DND-41 (cell line): ENCODE results near the gene S100A8.

Experiments used
- EZH2 ChIP-seq: IDR thresholded peaks from 3 replicates; pipeline ENCODE4 v1.6.1; 2012; ENCODE audit warnings: borderline replicate concordance, low read depth, mild to moderate bottlenecking, moderate library complexity, low read length, inconsistent platforms; ENCODE audit not compliant: severe bottlenecking
- TF ChIP-seq, protein P1 (sequence below): IDR thresholded peaks from 2 replicates; pipeline ENCODE4 v1.5.1; 2012; ENCODE audit warnings: borderline replicate concordance, low read length, moderate library complexity, mild to moderate bottlenecking; ENCODE audit not compliant: poor library complexity, severe bottlenecking; ENCODE audit errors: extremely low read depth

- TF ChIP-seq, protein P1, sequence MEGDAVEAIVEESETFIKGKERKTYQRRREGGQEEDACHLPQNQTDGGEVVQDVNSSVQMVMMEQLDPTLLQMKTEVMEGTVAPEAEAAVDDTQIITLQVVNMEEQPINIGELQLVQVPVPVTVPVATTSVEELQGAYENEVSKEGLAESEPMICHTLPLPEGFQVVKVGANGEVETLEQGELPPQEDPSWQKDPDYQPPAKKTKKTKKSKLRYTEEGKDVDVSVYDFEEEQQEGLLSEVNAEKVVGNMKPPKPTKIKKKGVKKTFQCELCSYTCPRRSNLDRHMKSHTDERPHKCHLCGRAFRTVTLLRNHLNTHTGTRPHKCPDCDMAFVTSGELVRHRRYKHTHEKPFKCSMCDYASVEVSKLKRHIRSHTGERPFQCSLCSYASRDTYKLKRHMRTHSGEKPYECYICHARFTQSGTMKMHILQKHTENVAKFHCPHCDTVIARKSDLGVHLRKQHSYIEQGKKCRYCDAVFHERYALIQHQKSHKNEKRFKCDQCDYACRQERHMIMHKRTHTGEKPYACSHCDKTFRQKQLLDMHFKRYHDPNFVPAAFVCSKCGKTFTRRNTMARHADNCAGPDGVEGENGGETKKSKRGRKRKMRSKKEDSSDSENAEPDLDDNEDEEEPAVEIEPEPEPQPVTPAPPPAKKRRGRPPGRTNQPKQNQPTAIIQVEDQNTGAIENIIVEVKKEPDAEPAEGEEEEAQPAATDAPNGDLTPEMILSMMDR: no peak
- TF ChIP-seq EZH2: no peak
Observed at GRCh38 chr1:153439273-153439672, 48.4 kb upstream of the S100A8 start.
